EL (cell line): Measurements from ENCODE around the gene ZNF774.
A peak's percentile ranks its signal among the peaks of the same experiment; 100 is the strongest.
"Not testable (repeated sequence)": the region's sequence is repeated elsewhere in the genome, so short reads cannot be mapped to it uniquely, and the experiment has no call there.

ENCODE experiments used
- DNase-seq: peaks from one replicate; pipeline ENCODE4 v3.0.0-alpha.2; 2016

The ZNF774 gene

DNA sequence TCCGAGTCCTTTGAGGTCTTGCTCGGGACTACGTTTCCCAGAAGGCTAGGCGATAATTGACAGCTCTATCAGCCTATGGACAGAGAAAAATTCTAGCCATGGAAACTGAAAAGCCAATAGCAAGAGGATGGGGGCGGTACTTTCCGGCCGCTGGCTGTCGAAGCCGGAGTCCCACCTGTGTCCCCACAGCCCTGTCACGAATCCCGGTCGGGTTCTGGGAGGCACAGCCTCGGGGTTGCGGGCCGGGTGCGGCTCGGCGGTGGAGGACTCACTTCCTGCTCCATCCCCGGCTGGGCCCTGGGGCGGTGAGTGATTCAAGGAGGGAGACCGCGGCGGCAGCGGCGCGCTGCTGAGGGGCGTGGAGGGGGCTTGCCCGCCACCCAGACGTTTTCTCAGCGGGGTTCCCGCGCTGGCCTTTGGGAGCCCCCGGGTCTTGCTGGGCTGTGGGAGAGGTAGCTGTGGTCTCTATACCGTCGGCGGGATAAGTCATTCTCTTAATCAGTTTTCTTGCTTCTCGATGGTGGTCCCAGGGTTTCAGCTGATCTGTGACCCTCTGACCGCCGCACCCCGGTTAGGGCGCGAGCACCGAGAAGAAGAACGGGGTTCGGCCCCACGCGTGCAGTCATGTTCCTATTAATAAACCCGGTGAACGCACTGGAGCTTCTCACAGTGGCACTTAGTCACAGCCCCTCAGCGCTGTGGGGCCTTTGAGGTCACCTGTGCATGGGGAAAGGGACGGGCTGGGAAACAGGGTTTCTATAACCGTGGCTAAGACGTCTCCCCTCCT lies at the start of gene ZNF774:
ZNF774 (plus strand) TSS at position 178 of the 787 bp plus-strand sequence. CDS start 2,377 bp downstream, outside the sequence.
- DNase-seq = peak; percentile 96

- not testable (repeated sequence) for DNase-seq
Observed at GRCh38 chr15:90305355-90305754, 46.7 kb upstream of the ZNF774 start.

- DNase-seq = no peak
Observed at GRCh38 chr15:90305932-90306331, 46.2 kb upstream of the ZNF774 start.

- DNase-seq = no peak
Observed at GRCh38 chr15:90306560-90306959, 45.5 kb upstream of the ZNF774 start.

DNA sequence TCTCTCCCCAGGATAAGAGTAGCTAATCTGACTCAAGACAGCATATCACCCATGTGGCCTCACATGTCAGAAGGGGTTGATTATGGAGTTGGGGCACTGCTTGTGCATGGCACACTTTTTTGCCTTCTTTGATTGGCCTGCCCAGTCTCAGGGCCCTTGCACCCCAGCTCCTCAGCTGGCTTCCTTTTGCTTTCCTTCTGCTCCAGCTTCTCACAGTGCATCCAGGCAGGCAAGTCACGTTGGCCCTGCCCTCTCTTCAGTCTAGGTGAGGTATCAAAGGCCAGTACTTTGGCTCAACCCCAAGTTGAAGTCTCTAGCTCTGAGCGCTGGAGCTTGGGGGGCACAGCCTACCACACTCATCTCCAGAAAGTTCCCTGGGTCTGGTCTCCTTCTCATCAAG lies 44.4 kb upstream of the ZNF774 start:
- no peak for DNase-seq

DNA sequence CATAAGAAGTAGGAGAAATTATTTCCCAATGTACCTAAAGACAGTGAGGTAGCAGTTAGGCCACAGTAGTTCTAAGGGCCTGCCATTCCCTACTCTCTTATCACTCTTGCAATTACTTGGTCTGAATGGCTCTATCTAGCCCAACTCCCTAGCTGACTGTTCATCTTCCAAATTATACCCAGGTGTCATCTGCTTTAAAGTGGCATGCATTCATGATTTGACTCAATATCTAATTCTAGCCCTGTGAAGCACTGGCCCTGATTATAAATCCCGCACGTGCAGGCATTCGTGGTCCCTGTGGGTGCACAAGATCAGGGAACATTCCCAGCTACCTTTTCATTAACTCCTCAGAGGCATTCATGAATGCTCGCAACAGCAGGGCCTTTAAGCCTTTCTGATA lies 43.1 kb upstream of the ZNF774 start:
- no peak for DNase-seq

- peak; percentile 46 for DNase-seq
Observed at GRCh38 chr15:90315278-90315982, 36.7 kb upstream of the ZNF774 start.

- no peak for DNase-seq
Observed at GRCh38 chr15:90316139-90316538, 35.9 kb upstream of the ZNF774 start.

- DNase-seq = no peak
Observed at GRCh38 chr15:90318591-90318990, 33.5 kb upstream of the ZNF774 start.

DNA sequence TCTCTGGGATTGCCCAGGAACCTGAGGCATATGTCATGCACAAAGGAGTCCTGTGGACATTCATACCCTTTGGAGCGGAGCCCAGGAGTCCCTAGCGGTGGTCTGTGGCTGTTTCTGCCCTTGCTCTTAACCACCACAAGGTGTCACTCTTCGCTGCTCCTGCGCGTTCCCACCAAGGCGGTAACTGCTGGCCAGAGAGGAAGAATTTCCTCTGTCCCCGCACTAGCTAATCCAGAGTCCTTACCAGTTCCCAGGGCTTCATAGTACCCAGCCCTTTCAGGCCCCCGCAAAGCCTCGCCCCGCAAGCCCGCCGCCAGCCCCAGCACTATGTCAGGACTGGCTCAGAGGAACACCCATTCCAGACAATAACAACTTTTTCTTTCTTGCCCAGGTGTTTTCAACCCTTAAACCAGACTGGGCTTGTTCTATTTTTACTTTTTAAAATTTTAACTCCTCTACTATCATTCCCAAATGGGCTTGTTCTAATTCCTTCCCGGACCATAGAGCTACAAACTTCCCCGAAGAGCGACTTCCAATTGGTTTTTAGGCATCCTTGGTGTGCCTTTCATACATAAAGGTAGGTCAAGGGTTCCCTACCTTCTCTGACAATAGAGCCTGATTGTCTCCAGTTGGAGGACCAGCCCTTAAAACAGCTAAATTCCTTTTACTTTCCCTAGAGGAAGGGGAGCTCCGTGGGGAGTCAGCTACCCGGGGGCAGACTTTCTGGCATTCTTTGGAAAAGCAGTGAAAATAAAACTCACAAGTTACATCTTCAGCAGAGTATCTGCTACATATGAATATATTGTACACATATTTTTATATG lies 31.8 kb upstream of the ZNF774 start:
- peak; percentile 91 for DNase-seq

DNA sequence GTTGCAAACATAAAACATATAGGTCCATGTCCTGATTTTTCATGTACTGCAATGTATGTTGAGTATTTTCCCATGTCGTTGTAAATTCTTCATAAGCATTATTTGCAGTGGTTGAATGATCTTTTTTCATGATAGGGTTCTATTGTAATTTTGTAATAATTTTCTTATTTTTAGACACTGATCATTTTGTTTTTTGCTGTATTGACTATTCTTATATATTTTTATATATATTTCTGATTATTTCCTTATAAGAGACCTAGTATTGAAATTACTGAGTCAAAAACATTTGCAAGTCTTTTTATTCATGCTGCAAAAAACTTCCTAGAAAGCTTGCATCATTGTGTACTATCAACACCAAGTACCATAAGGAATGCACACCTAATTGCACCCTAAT lies 31.2 kb upstream of the ZNF774 start:
- DNase-seq = no peak

DNA sequence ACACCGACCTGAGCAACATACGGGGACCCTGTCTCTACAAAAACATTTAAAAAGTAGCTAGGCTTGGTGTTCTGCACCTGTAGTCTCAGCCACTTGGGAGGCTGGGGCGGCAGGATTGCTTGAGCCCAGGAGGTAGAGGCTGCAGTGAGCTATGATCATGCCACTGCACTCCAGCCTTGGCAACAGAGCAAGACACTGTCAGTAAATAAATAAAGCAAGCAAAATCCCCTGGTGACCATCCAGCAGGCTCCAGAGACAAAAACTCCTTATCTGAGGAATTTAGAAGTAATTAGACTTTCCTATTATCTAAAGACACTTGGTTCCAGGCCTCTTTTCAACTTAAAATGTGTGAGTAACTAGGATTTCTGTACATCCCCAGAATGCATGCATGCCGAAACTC lies 29.5 kb upstream of the ZNF774 start:
- no peak for DNase-seq

DNA sequence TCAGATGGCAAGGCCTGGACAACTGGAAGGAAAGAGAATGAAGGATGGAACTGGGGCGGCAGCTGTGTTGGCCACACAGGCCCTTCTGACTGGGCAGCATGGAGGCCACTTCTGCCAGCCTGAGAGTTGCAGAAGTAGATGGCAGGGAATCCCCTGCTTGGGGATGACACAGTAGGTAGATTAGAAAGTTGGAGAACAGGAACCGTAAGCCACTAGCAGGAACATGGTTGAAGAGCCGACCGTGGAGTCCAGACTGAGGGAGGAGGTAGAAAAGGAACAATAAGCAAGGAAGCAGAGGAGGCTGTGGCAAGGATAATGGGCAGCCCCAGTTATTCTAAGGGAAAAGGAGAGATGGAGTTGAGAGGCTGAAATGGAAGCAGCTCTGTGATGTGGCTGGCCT lies 26.4 kb upstream of the ZNF774 start:
- DNase-seq = no peak

DNA sequence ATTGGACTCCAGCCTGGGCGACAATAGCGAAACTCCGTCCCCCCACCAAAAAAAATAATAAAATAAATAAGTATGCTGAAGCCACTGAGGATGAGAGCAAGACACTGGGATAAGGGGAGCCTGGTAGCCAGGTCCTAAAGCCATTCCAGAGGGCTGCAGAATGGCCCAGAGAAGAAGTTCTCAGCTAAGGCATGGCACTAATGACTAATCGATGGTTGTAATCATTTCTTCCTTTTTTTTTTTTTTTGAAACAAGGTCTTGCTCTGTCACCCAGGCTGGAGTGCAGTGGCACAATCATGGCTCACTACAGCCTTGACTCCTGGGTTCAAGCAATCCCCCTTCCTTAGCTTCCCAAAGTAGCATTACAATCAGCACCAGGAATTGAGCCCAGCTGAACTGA lies 25.6 kb upstream of the ZNF774 start:
- DNase-seq = no peak

- no peak for DNase-seq
Observed at GRCh38 chr15:90327311-90327710, 24.8 kb upstream of the ZNF774 start.

DNA sequence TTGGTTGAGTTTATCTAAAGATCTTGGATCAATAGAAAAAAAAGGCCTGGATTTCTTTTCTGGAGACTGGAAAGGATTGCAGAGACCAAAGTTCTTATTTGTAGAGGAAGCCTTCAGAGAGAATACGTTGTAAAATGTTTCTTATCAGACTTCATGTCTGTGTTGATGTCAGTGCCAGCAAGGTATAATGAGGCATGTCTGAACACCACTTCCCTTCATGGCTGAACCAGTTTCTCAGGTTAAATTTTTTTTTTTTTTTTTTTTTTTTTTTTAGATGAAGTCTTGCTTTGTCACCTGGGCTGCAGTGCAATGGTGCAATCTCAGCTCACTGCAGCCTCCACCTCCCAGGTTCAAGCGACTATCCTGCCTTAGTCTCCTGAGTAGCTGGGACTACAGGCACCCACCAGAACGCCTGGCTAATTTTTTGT lies 17.8 kb upstream of the ZNF774 start:
- DNase-seq = no peak

DNA sequence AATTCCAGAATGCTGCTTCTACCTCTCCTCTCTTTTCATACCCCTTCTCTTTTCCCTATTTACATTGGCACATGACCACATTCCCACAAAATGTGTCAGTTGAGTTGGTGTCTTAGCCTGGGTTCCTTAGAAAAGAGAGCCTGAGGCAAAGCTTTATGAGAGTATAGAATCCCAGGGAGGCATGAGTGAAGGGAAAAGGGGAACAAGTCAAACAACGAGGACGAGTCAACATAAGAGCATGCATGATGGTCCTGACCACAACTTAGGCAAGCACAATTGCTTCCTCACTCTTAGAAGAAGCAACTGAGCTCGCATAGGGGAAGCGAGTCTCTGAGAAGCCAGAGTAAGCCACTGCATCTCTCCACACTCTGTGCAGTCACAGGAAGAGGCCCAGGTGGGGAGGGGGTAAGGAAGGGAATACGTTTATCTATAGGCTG lies 15.4 kb upstream of the ZNF774 start:
- peak; percentile 96 for DNase-seq

DNA sequence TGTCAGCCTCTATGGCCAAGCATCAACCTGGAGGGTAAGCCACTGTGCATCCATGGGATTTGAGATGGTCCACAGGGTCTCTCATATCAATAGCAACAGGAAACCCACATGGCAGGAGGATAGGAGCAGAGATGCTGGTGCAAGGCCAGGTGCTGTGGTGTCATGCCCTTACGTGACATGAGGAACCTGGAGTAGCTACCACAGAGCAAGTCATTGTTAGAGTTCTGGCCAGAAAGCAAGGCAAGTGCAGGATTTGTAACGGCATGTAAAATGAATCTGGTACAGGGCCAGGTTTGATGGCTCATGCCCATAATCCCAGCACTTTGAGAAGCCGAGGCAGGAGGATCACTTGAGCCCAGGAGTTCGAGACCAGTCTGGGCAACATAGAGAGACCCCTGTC lies 14.8 kb upstream of the ZNF774 start:
- DNase-seq = no peak

GRCh38 chr15:90338532-90338931 lies 13.6 kb upstream of the ZNF774 start:
- DNase-seq = no peak

DNA sequence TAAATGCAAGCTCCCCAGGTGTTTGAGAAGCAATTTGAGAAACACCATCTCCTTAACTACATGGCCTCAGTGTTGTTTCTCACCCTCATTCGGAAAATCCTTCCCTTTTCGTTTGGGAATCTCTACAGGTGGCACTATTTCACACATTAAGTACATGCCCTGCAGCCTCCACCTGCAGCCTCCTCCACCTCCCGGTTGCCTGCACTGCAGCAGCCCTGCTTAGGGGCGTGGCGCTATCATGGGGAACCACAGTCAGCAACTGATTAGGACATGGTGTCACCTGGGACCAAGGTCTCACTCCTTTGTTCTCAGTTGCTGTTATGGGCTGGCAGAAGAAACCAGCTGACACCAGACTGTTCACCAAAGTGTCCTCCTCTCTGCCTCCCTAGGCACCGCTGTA lies 11.7 kb upstream of the ZNF774 start:
- DNase-seq = no peak

DNA sequence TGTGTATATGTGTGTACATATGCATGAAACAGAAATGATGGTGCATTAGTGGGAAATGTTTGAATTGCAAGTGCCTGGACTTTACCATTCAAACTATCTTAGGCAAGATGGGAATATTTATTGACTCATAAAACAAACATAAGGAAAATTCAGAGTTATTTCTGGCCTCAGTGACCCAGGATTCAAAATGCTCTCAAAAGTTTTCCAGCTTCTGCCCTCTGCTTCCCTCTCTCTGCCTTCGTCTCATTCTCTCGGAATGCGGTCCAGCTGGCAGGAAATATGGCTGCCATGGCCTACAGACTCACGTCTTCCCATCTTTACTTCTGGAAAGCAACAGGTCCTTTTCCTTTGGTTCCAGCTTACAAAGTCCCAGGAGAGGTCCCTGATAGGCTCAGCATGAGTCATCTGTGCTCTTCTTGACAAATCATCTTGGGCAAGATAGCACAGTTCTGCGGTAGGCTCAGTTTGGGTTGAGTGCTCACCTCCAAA lies 8.7 kb upstream of the ZNF774 start:
- peak; percentile 70 for DNase-seq

- no peak for DNase-seq
Observed at GRCh38 chr15:90344662-90345061, 7.4 kb upstream of the ZNF774 start.

DNA sequence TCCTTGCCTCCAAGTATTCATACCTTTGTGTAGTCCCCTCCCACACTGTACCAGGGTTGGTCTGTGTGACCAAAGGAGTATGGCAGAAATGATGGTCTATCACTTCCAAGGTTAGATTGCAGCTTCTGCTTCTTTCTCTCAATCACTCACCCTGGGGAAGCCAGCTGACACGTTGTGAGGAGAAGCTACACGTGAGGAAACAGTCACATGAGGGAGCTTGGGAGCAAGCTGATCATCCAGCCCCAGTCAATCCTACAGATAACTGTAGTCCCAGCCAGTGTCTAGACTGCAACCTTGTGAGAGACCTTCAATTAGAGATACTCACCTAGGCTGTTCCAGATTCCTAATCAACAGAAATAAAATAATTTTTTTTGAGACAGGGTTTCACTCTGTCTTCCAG lies 6.2 kb upstream of the ZNF774 start:
- DNase-seq = no peak
